SIG-M5 (cell line): ENCODE measurements around the gene FAM120AOS.
"Not testable (repeated sequence)": the region's sequence is repeated elsewhere in the genome, so short reads cannot be mapped to it uniquely, and the experiment has no call there.

ENCODE experiments used
- DNase-seq: peaks from one replicate; lab custom pipeline; 2025; lab: John Stamatoyannopoulos, UW

FAM120AOS gene

GRCh38 chr9:93467062-93467416 lies 13.7 kb upstream of the FAM120AOS start:
- DNase-seq: no peak

DNA sequence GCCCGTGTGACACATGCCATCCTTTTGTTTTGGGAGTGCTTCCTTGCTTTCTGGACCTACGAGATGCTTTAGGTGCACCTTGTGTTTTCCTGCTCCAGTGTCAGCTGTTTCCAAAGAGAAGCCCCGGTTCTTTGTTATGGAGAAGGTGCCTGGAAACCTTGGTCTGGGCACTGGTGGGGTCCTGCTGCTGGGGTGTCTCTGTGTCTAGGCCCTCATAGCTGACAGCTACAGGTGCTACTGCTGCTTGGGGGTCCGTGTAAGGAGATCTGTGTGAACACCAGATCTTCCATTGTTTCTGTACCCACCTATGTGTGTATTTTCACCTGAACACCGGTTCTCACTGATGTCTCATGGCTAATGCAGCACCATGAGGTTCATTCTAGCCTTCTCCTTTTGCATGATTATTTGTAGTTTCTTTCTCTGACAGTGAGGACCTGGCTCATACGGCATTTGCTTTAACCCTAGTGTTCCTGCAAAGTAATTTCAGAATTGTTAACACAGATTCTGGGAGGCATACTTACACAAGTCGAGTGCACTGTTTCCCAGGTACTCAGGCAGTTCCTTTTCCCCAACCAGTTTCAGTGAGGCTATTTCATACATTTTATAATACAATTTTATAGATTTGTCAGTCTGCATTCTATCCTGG lies 13.2 kb upstream of the FAM120AOS start:
- no peak for DNase-seq

GRCh38 chr9:93465855-93466254 lies 12.5 kb upstream of the FAM120AOS start:
- no peak for DNase-seq

DNA sequence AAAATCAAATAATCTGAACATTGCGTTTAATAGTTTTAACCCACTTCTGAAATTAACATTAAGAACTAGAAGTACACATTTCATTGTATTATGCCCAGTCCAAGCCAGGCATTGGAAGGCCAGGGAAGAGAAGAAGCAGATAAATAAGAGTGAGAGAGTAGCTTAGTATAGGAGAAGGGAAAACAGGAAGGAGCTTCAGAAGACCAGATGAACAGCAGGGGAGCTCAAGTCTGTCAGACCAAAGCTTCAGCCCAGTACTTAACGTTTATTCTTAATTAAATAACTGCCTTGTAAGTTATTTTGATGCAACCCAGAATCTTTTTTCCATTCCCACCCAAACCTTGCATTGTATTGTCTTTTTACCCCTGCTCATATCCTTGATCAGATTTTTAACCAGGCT lies 11.5 kb upstream of the FAM120AOS start:
- no peak for DNase-seq

- no peak for DNase-seq
These were observed 11.0 kb upstream of the FAM120AOS start for GRCh38 chr9:93464395-93464794.

- no peak for DNase-seq
These were observed 10.4 kb upstream of the FAM120AOS start for GRCh38 chr9:93463638-93464248.

DNA sequence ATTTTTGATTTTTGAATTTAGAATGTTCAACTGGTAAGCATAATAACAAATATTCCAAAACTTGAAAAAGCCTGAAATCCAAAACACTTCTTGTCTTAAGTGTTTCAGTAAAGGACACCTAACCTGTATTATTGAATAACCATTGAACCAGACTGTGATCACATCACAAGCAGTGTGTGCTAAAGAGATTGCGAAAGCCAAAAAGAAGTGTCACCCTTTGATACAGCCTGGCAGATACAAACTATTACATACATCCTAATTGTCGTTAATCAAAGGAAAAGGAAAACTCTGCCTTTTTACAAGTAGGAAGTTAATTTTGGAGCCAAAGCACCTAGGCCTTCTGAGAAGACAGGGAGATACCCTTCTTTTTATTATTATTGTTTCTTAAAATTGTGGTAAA lies 8.4 kb upstream of the FAM120AOS start:
- no peak for DNase-seq

- DNase-seq: no peak
These were observed 8.0 kb upstream of the FAM120AOS start for GRCh38 chr9:93461414-93461743.

DNA sequence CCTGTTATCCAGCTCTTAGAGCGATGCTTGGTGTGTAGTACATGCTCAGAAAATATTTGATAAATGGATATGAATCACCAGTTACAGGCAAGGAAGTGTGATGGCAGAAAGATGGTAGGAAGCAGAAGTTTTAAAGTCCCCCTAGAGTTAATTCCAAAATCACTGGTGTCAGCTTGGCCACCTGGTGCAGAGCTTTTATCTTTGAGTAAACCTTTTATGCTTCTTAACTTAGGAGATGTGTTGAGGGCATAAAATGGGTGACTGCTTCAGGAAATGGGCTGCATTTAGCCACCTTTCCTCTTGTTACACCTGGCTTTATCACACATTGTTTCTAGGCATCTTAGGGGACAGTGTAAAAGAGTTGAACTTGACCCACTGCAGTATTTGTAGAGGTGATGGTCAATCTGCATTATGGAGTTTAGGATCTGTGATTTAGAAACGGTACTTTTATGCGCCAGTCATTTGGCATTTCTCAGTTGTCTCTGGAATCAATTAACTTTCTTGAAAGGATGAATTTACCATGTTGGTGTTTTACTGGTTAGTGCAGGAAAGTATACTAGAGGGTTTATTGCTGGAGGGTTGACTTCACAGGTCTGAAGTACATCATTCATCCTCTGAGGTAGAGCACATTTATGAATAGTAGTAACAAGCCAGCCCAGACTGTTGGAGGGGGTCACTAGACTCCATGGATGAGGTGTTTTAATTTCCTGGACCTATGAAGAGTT lies 7.5 kb upstream of the FAM120AOS start:
- DNase-seq: no peak

GRCh38 chr9:93459432-93459847 lies 6.1 kb upstream of the FAM120AOS start:
- no peak for DNase-seq

DNA sequence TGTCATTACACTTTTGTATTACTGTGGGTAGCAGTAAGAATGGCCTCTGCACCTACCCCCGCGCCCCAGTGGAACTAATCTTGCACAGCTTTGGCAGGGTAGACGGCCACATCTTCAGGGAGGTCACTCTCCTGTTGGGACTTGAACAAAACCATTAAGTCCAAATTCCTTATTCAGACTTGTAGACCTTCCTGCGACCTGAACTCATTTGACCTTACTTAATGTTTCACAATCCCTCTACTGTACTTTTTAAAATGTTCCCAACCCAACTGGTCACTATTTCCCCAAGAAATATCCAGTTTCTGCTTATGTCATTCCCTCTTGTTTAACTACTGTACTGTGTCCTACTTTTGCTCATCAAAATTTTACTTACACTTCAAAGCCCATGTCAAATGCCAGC lies 5.3 kb upstream of the FAM120AOS start:
- DNase-seq: no peak

GRCh38 chr9:93457006-93457405 lies 3.6 kb upstream of the FAM120AOS start:
- no peak for DNase-seq

GRCh38 chr9:93456504-93456903 lies 3.1 kb upstream of the FAM120AOS start:
- DNase-seq: no peak

- no peak for DNase-seq
These were observed 2.6 kb upstream of the FAM120AOS start for GRCh38 chr9:93456022-93456421.

DNA sequence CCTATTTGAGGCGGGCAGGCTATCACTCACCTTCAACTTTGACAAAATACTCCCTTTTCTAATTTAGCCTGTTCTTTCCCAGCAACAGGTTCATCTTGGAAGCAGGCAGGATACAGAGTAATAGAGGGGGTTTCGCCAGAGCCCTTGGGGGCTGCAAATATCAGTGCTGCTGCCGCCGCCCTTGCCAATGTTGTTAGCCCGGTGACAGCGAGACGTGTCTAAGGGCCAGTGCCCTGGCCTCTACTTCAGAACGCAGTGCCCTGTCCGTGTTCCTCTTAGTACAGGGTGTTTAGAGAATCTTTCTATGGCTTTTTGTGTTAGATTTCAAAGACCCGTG lies 703 bp downstream of the FAM120AOS start:
- DNase-seq: no peak

- DNase-seq: no peak
These were observed 1.3 kb downstream of the FAM120AOS start for GRCh38 chr9:93451849-93452709.

- DNase-seq: no peak
These were observed 2.2 kb downstream of the FAM120AOS start, which contains the start of gene FAM120A for GRCh38 chr9:93450945-93451815. Gene FAM120A (plus strand): TSS chr9:93451685. CDS start chr9:93451916, 231 bp downstream.

- no peak for DNase-seq
These were observed 5.7 kb downstream of the FAM120AOS start for GRCh38 chr9:93447655-93448054.

GRCh38 chr9:93446073-93446472 lies 7.3 kb downstream of the FAM120AOS start:
- DNase-seq: no peak

DNA sequence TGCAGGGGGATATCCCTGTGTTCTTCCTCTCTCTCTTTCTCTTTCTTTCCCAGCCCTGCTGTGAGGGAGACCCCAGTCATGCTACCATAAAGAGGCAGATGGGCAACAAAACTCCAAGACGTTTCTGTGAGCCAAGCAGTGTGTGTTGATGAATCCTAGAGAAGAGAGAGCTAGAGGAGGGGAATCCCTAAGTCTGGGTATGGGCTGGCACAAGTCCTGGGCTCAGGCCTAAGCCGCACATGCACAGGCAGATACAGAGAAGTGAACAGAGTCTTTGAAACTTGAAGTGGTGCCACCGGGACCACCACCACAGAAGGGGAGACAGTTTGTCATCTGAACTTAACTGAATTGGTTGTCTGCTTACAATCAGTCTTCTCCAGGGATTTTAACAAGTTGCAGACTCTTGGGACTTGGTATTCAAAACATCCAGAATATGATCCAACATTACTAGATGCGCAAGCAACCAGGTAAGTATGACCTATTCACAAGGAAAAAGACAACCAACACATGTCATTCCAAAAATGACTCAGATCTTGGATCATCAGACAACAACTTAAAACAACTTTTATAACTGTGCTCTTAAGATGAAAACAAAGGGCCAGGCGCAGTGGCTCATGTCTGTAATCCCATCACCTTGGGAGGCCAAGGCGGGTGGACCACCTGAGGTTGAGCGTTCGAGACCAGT lies 12.3 kb downstream of the FAM120AOS start:
- DNase-seq: no peak

DNA sequence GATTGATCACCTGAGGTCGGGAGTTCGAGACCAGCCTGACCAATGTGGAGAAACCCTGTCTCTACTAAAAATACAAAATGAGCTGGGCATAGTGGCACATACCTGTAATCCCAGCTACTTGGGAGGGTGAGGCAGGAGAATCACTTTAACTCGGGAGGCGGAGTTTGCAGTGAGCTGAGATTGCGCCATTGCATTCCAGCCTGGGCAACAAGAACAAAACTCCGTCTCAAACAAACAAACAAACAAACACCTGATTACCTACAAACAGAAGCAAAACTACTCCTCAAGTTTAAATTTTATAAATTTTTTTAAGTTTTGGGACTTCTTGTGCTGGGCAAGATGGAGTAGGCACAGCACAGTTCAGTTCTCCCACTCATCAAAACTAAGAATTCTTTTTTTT lies 14.1 kb downstream of the FAM120AOS start:
- not testable (repeated sequence) for DNase-seq
